Naive thymus-derived CD8-positive, alpha-beta T cell (primary cell): Measurements from ENCODE around the gene BICC1. TPM values are rescaled to one million over a fixed set of nuclear protein-coding genes. Genes with fewer than 3 reads are reported as not detected.

Experiments
- polyA plus RNA-seq, 3 donors: library from polyadenylated mRNA; unstranded; fragments of 300-500 nt; fragmentation: Illumina TruSeq; gene quantifications; one replicate each; pipeline ENCODE4 v1.2.3, GENCODE V29; 2021
- total RNA-seq, 8 experiments: library from RNA in 2 of 8; stranded (reverse) in 2 of 8; gene quantifications; one replicate each; pipeline ENCODE4 v1.2.3 and lab custom pipeline; 2021 to 2026

Gene BICC1
- total and polyA plus RNA-seq, 5 experiments from 2014 or later = not detected

Other genes starting within 250 kb of the BICC1 start
- 1 to 10 TPM; 6.7 to 7.1 TPM for gene IPMK, start 245.0 kb upstream of the BICC1 start, total RNA-seq
- gene IPMK, start 245.0 kb upstream of the BICC1 start, polyA plus RNA-seq = 1 to 10 TPM; 1.6 to 2.2 (median 1.8) TPM
- 10 to 100 TPM in 1 of 2 experiments, 1 to 10 TPM in 1; 9.7 to 11.6 TPM for gene CISD1, start 243.7 kb upstream of the BICC1 start, total RNA-seq
- 10 to 100 TPM; 54.6 to 71.4 (median 60.4) TPM for gene CISD1, start 243.7 kb upstream of the BICC1 start, polyA plus RNA-seq
- gene UBE2D1, start 177.9 kb upstream of the BICC1 start, total RNA-seq = 10 to 100 TPM; 10.2 to 11.4 TPM
- gene UBE2D1, start 177.9 kb upstream of the BICC1 start, polyA plus RNA-seq = 10 to 100 TPM; 15.4 to 17.3 (median 17.1) TPM
- gene TFAM, start 127.5 kb upstream of the BICC1 start, total RNA-seq = 10 to 100 TPM; 58.5 to 61.4 TPM
- 10 to 100 TPM; 50.3 to 52.7 (median 51.9) TPM for gene TFAM, start 127.5 kb upstream of the BICC1 start, polyA plus RNA-seq